Neural crest cell (in vitro differentiated cells): ENCODE data around the gene FBXO46. TPM values are rescaled to one million over a fixed set of nuclear protein-coding genes. Genes with fewer than 3 reads are reported as not detected.

Experiments
- DNase-seq: peaks from one replicate; pipeline ENCODE4 v3.0.0; 2021; ENCODE audit warnings: low read depth, mixed read lengths, low spot score
- H3K27ac Mint-ChIP-seq: one replicate; pipeline ENCODE4 v1.8.0; 2021; ENCODE audit warnings: mild to moderate bottlenecking, mixed read lengths; ENCODE audit not compliant: unreplicated experiment
- H3K27me3 Mint-ChIP-seq: 2 replicates; pipeline ENCODE4 v1.8.0; 2021; ENCODE audit warnings: low read depth, mild to moderate bottlenecking, mixed read lengths
- H3K36me3 Mint-ChIP-seq: 2 replicates; pipeline ENCODE4 v1.8.0; 2021; ENCODE audit warnings: low read depth, mild to moderate bottlenecking, mixed read lengths
- H3K4me1 Mint-ChIP-seq: 2 replicates; pipeline ENCODE4 v1.8.0; 2021; ENCODE audit warnings: mixed read lengths
- H3K4me3 Mint-ChIP-seq: one replicate; pipeline ENCODE4 v1.8.0; 2021; ENCODE audit warnings: mild to moderate bottlenecking, mixed read lengths
- H3K9me3 Mint-ChIP-seq: 2 replicates; pipeline ENCODE4 v1.8.0; 2021; ENCODE audit warnings: mixed read lengths
- total RNA-seq: library from RNA; stranded (reverse); gene quantifications from 2 replicates; pipeline ENCODE4 v1.2.1, GENCODE V29; 2021
- TF ChIP-seq, protein P1 (sequence below): fragments of 200-600 bp; sonication (generic); conservative IDR thresholded peaks from 2 replicates; pipeline ENCODE4 v1.5.0; 2021; ENCODE audit warnings: antibody characterized with exemption, mild to moderate bottlenecking

Gene FBXO46
- total RNA-seq, 1 donor from 2014 or later: 27.2 TPM

DNA sequence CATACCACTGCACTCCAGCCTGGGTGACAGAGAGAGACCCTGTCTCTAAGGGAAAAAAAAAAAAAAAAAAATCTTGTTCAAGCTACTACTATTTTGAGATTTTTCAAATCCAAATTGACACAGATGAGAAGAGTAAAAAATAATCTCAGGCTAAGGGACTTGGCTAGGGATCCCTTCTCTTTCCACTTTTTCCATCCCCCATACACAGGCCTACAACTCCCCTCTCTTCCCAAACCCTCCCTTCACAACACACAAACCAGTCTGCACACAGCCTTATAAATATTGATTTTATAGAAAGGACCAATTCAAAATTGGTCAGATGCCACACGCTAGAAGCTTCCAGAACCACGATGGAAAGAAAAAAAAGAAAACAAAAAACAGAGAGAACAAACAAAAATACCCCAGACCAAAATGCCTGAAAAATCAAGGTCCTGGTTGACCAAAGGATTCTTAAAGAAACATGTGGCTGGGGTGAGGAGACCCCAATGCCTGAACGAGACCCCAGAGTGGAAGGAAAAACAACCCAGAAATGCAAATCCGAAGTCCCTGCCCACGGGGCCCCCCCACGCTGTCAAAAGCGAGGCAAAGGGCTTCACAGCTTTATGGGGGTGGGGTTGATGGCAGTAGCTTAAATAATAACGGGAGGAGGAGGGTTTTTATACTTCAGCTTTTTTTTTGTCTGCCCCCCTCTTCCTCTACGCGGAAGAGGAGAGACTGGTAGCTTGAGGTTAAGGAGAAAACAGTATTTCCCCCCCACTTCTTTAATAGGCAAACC is 20.2 kb downstream of the FBXO46 start:
- peaks cover 19% of the 10 kb centered on the region for H3K4me1 Mint-ChIP-seq
- TF ChIP-seq, protein P1, sequence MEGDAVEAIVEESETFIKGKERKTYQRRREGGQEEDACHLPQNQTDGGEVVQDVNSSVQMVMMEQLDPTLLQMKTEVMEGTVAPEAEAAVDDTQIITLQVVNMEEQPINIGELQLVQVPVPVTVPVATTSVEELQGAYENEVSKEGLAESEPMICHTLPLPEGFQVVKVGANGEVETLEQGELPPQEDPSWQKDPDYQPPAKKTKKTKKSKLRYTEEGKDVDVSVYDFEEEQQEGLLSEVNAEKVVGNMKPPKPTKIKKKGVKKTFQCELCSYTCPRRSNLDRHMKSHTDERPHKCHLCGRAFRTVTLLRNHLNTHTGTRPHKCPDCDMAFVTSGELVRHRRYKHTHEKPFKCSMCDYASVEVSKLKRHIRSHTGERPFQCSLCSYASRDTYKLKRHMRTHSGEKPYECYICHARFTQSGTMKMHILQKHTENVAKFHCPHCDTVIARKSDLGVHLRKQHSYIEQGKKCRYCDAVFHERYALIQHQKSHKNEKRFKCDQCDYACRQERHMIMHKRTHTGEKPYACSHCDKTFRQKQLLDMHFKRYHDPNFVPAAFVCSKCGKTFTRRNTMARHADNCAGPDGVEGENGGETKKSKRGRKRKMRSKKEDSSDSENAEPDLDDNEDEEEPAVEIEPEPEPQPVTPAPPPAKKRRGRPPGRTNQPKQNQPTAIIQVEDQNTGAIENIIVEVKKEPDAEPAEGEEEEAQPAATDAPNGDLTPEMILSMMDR: no peak
- DNase-seq: no peak
- peak overlapping the region; percentile 55 for H3K4me3 Mint-ChIP-seq
- H3K27ac Mint-ChIP-seq: no peak overlapping the region
- H3K27me3 Mint-ChIP-seq: no peaks in the 10 kb centered on the region
- H3K36me3 Mint-ChIP-seq: peaks cover 5% of the 10 kb centered on the region
- no peaks in the 10 kb centered on the region for H3K9me3 Mint-ChIP-seq

DNA sequence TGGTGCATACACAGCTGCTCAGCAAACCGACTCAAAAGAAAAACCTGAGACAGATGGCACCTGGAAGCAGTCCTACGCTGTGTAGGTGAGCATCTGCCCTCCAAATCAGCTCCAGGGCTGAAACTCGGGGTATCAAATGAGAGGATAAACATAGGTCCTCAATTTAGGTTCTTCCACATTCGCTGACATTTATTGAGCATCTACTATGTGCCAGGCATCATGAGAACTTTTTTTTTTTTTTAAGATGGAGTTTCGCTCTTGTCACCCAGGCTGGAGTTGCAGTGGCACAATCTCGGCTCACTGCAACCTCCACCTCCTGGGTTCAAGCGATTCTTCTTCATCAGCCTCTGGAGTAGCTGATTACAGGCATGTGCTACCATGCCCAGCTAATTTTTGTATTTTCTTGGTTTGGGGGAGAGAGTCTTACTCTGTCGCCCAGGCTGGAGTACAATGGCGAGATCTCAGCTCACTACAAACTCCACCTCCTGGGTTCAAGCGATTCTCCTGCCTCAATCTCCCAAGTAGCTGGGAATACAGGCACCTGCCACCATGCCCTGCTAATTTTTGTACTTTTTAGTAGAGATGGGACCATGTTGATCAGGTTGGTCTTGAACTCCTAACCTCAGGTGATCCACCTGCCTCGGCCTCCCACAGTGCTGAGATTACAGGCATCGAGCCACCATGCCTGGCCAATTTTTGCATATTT is 24.8 kb downstream of the FBXO46 start:
- H3K4me1 Mint-ChIP-seq: peaks cover 14% of the 10 kb centered on the region
- no peaks in the 10 kb centered on the region for H3K27me3 Mint-ChIP-seq
- no peak overlapping the region for H3K27ac Mint-ChIP-seq
- TF ChIP-seq, protein P1: no peak
- no peak for DNase-seq
- peaks cover 12% of the 10 kb centered on the region for H3K36me3 Mint-ChIP-seq
- no peaks in the 10 kb centered on the region for H3K9me3 Mint-ChIP-seq
- no peak overlapping the region for H3K4me3 Mint-ChIP-seq

DNA sequence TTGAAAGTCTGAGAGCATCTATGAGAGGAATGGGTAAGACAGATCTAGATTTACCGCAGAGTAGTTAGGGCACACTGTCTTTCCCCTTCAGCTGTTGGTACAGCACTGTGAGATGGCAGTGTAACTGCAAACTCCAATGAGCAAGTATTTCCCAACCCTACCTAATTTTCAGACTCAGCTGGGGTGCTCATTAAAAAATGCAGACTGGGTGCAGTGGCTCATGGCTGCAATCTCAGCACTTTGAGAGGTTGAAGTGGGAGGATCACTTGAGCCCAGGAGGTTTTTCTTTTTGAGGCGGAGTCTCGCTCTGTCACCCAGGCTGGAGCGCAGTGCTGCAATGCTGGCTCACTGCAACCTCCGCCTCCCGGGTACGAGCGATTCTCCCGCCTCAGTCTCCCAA is 25.6 kb downstream of the FBXO46 start:
- no peaks in the 10 kb centered on the region for H3K27me3 Mint-ChIP-seq
- H3K36me3 Mint-ChIP-seq: peaks cover 9% of the 10 kb centered on the region
- H3K4me3 Mint-ChIP-seq: no peak overlapping the region
- no peaks in the 10 kb centered on the region for H3K9me3 Mint-ChIP-seq
- H3K4me1 Mint-ChIP-seq: peaks cover 9% of the 10 kb centered on the region
- TF ChIP-seq, protein P1: no peak
- no peak for DNase-seq
- H3K27ac Mint-ChIP-seq: no peak overlapping the region

DNA sequence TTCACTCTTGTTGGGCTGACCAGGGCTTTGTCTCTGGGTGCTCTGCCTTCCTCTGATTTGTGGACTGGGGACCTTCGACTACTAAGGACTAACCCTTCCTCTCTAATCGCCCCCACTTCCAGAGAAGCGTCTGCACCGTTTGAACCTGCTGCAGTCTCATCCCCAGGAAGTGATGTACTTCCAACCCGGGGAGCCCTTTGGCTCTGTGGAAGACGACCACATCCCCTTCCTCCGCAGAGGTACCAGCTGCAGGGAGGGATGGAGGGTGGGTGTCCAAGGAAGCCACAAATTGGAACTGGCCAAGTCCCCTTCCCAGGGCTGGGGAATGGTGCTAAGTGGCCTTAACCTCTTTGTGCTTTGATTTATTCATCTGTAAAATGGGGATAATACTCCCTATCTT is 29.0 kb downstream of the FBXO46 start:
- Mint-ChIP-seq H3K4me3 (no peak overlapping the region), H3K4me1 (no peaks in the 10 kb centered on the region)

DNA sequence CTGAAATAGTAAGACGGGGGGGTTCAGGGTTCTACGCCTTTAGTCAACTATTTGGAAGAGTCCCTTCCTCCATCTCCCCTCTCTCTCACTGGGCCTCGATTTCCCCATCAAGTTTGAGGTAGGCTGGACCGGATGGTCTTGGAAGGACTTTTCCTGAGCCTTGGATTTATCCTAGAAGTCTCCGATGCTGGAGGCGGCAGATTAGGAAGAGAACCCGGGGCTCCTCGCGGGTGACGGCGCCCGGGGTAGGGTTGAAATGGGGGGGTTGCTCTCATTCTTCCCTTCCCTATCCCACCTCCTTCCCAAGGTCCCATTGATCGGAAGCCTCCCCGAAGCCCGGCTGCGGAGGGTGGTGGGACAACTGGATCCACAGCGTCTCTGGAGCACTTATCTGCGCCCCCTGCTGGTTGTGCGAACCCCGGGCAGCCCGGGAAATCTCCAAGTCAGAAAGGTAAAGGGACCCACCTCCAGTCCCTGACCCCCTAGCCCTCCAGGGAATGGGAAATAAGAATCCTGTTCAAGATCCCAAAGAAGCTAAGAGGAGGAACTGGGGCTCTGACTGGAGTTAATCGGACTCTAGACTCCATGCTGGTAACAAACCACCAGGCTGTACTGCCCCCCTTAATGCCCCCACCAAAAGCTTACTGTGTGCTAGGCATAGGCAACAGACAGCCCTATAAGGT is 37.4 kb downstream of the FBXO46 start:
- H3K27me3 Mint-ChIP-seq: no peaks in the 10 kb centered on the region
- peak overlapping the region; percentile 84 for H3K27ac Mint-ChIP-seq
- DNase-seq: peak; percentile 88
- H3K4me3 Mint-ChIP-seq: peak overlapping the region; percentile 93
- TF ChIP-seq, protein P1: peak; percentile 93
- no peaks in the 10 kb centered on the region for H3K9me3 Mint-ChIP-seq
- peaks cover 28% of the 10 kb centered on the region for H3K4me1 Mint-ChIP-seq
- H3K36me3 Mint-ChIP-seq: peaks cover 7% of the 10 kb centered on the region

More for the DNA sequence above, 29.0 kb downstream of the FBXO46 start:
- no peaks in the 10 kb centered on the region for H3K9me3 Mint-ChIP-seq
- peaks cover 7% of the 10 kb centered on the region for H3K36me3 Mint-ChIP-seq
- TF ChIP-seq, protein P1: no peak
- H3K27me3 Mint-ChIP-seq: no peaks in the 10 kb centered on the region
- DNase-seq: no peak
- no peak overlapping the region for H3K27ac Mint-ChIP-seq
